Left lung (tissue), 10 donors: ENCODE measurements around the gene RGS11. TPM values are rescaled to one million over a fixed set of nuclear protein-coding genes. Genes with fewer than 3 reads are reported as not detected.
A peak's percentile ranks its signal among the peaks of the same experiment; 100 is the strongest.

Experiments used
- ATAC-seq: fragments of 200-7000 bp; cut with Tn5 transposase; one replicate; pipeline ENCODE4 v1.9.1; 2020; ENCODE audit warnings: moderate library complexity
- DNase-seq, 4 donors: peaks; one replicate each; pipeline ENCODE4 v3.0.0-alpha.2; 2013 to 2020
- H3K27ac ChIP-seq, 2 donors: fragments of 200-600 bp; sonication (generic) in 1 of 2; one replicate each; pipeline versions ENCODE4 v1.5.0 to v1.8.0; 2020 to 2021
- H3K27me3 ChIP-seq, 2 donors: fragments of 200-600 bp; sonication (generic) in 1 of 2; one replicate each; pipeline versions ENCODE4 v1.5.0 to v1.8.0; 2020 to 2021
- H3K36me3 ChIP-seq, 2 donors: fragments of 200-600 bp; sonication (generic) in 1 of 2; one replicate each; pipeline versions ENCODE4 v1.5.0 to v1.8.0; 2020 to 2021
- H3K4me1 ChIP-seq, 2 donors: fragments of 200-600 bp; one replicate each; pipeline ENCODE4 v1.8.0; 2021
- H3K4me3 ChIP-seq, 2 donors: fragments of 200-600 bp; sonication (generic) in 1 of 2; one replicate each; pipeline versions ENCODE4 v1.5.0 to v1.8.0; 2020 to 2021; ENCODE audit warnings: mild to moderate bottlenecking in 1 of 2
- H3K9me3 ChIP-seq, 2 donors: fragments of 200-600 bp; sonication (generic) in 1 of 2; one replicate each; pipeline versions ENCODE4 v1.5.0 to v1.8.0; 2020 to 2021
- intact Hi-C, 2 donors: fragments of 100-400 bp; cut with DNase I; formaldehyde crosslinking; loops; one replicate each; pipeline versions ENCODE4 v1.11.2 to v1.14.2; 2022
- polyA plus RNA-seq, 6 donors: library from polyadenylated mRNA; unstranded; fragments of 120-200 nt; gene quantifications; one replicate each; pipeline ENCODE4 v1.2.1, GENCODE V29; 2013; ENCODE audit not compliant: insufficient read length in 6 of 6
- total RNA-seq, 2 donors: library from RNA; stranded (reverse); fragmentation: NEBNext Ultra II Directional; extraction: Animal tissue kit (Norgen Biotek cat#: 25700); gene quantifications; one replicate each; pipeline ENCODE4 v1.2.1, GENCODE V29; 2021
- TF ChIP-seq, protein P1 (sequence below), 2 donors: fragments of 200-600 bp; sonication (generic) in 1 of 2; IDR thresholded peaks; one replicate each; pipeline versions ENCODE4 v1.5.0 to v1.8.0; 2021; ENCODE audit warnings: antibody characterized with exemption in 2 of 2
- donor health status: DM: no; HTN: yes; CAD: no.
- donor health status: DM: no; HTN: no; CAD: no.

Gene RGS11
- total and polyA plus RNA-seq, 8 donors = 1.8 to 8.3 (median 4.1) TPM

DNA sequence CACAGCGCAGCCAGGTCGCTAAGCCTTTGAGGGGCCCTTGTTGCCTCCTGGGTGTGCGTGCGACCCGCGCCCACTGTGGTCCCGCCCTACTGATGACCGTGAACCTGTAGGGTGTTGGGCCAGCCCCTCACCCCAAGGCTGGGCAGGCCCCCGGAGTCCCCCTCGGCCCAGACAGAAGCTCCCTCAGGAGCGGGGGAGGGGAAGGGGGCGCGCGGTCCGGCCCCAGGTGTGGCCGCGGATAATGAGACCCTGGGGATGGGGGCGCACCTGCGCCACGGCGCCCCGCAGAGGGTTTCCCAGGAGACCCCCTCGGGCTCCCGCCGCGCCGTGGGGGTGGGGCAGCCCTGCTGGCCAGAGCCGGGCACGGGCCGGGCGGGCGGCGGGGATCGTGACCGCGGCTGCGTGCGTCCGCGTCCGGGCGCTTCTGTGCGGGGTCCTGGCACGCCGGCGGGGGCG lies 4.3 kb upstream of the RGS11 start:
- H3K27me3 ChIP-seq = peaks cover 21 to 83% of the 10 kb centered on the region in 2 donors
- no peak for ATAC-seq
- no peaks in the 10 kb centered on the region for H3K36me3 ChIP-seq
- TF ChIP-seq, protein P1, sequence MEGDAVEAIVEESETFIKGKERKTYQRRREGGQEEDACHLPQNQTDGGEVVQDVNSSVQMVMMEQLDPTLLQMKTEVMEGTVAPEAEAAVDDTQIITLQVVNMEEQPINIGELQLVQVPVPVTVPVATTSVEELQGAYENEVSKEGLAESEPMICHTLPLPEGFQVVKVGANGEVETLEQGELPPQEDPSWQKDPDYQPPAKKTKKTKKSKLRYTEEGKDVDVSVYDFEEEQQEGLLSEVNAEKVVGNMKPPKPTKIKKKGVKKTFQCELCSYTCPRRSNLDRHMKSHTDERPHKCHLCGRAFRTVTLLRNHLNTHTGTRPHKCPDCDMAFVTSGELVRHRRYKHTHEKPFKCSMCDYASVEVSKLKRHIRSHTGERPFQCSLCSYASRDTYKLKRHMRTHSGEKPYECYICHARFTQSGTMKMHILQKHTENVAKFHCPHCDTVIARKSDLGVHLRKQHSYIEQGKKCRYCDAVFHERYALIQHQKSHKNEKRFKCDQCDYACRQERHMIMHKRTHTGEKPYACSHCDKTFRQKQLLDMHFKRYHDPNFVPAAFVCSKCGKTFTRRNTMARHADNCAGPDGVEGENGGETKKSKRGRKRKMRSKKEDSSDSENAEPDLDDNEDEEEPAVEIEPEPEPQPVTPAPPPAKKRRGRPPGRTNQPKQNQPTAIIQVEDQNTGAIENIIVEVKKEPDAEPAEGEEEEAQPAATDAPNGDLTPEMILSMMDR (IDR thresholded peaks at IDR 0.05) = no peak
- no peak for DNase-seq
- intact Hi-C loops = no loop called here
- H3K9me3 ChIP-seq = no peaks in the 10 kb centered on the region
- no peak overlapping the region for H3K4me3 ChIP-seq
- H3K4me1 ChIP-seq = peaks cover 9 to 17% of the 10 kb centered on the region in 2 donors
- H3K27ac ChIP-seq = no peak overlapping the region

GRCh38 chr16:279531-279930 lies 3.8 kb upstream of the RGS11 start:
- intact Hi-C loops = no loop called here
- no peak for ATAC-seq
- peaks cover 26 to 88% of the 10 kb centered on the region in 2 donors for H3K27me3 ChIP-seq

GRCh38 chr16:278863-279366 lies 3.2 kb upstream of the RGS11 start:
- Histone ChIP-seq H3K36me3 (no peaks in the 10 kb centered on the region), H3K9me3 (no peaks in the 10 kb centered on the region), H3K4me1 (peaks cover 12 to 19% of the 10 kb centered on the region in 2 donors), H3K4me3 (no peak overlapping the region), H3K27me3 (peaks cover 29 to 95% of the 10 kb centered on the region in 2 donors), H3K27ac (no peak overlapping the region)
- DNase-seq (peak in 2 of 4 donors; percentile 12 to 53), ATAC-seq (peak; percentile 58)
- TF ChIP-seq, protein P1 (IDR thresholded peaks at IDR 0.05) = no peak
- intact Hi-C loops = no loop called here

More at GRCh38 chr16:279531-279930, 3.8 kb upstream of the RGS11 start:
- H3K4me3 ChIP-seq = no peak overlapping the region
- DNase-seq = no peak
- H3K27ac ChIP-seq = no peak overlapping the region
- no peaks in the 10 kb centered on the region for H3K9me3 ChIP-seq
- TF ChIP-seq, protein P1 (IDR thresholded peaks at IDR 0.05) = no peak
- no peaks in the 10 kb centered on the region for H3K36me3 ChIP-seq
- H3K4me1 ChIP-seq = peaks cover 12 to 19% of the 10 kb centered on the region in 2 donors

GRCh38 chr16:276426-277077 lies 808 bp upstream of the RGS11 start:
- Histone ChIP-seq H3K4me1 (peaks cover 12 to 19% of the 10 kb centered on the region in 2 donors), H3K27me3 (peaks cover 26 to 97% of the 10 kb centered on the region in 2 donors), H3K36me3 (no peaks in the 10 kb centered on the region), H3K27ac (no peak overlapping the region), H3K4me3 (no peak overlapping the region), H3K9me3 (no peaks in the 10 kb centered on the region)
- intact Hi-C loops = no loop called here
- DNase-seq = no peak
- TF ChIP-seq, protein P1 (IDR thresholded peaks at IDR 0.05) = no peak
- no peak for ATAC-seq

GRCh38 chr16:275041-275641 lies 603 bp downstream of the RGS11 start:
- H3K36me3 ChIP-seq = no peaks in the 10 kb centered on the region
- H3K27ac ChIP-seq = no peak overlapping the region
- intact Hi-C loops = no loop called here
- H3K27me3 ChIP-seq = peaks cover 15 to 97% of the 10 kb centered on the region in 2 donors
- H3K9me3 ChIP-seq = no peaks in the 10 kb centered on the region
- H3K4me1 ChIP-seq = peaks cover 7 to 12% of the 10 kb centered on the region in 2 donors
- ATAC-seq (peak; percentile 18), DNase-seq (no peak)
- TF ChIP-seq, protein P1 (IDR thresholded peaks at IDR 0.05) = no peak
- peak overlapping the region; percentile 22 to 29 for H3K4me3 ChIP-seq
